Measurements from ENCODE around the gene SLC66A1.

SLC66A1 gene

GRCh38 chr1:19313636-19313959 lies 1.5 kb downstream of the SLC66A1 start:
- H3K4me3 ChIP-seq (replicated peaks; ENCODE audit: low read depth, low read length) = no peak overlapping the region

GRCh38 chr1:19313961-19314882 lies 2.1 kb downstream of the SLC66A1 start:
- no peak overlapping the region for H3K4me3 ChIP-seq (replicated peaks; ENCODE audit: low read depth, low read length)
- no peak for TF ChIP-seq CTCF (IDR thresholded peaks at IDR 0.05; ENCODE audit: low read length, missing control alignments)
- DNase-seq (ENCODE audit: low read depth) = no peak

More at GRCh38 chr1:19313636-19313959, 1.5 kb downstream of the SLC66A1 start:
- DNase-seq (ENCODE audit: low read depth) = no peak
- no peak for TF ChIP-seq CTCF (IDR thresholded peaks at IDR 0.05; ENCODE audit: low read length, missing control alignments)

- peak; percentile 47 for DNase-seq (ENCODE audit: low read depth)
- no peak overlapping the region for H3K4me3 ChIP-seq (replicated peaks; ENCODE audit: low read depth, low read length)
- no peak for TF ChIP-seq CTCF (IDR thresholded peaks at IDR 0.05; ENCODE audit: low read length, missing control alignments)
These were observed 3.5 kb downstream of the SLC66A1 start for GRCh38 chr1:19315378-19316198.

DNA sequence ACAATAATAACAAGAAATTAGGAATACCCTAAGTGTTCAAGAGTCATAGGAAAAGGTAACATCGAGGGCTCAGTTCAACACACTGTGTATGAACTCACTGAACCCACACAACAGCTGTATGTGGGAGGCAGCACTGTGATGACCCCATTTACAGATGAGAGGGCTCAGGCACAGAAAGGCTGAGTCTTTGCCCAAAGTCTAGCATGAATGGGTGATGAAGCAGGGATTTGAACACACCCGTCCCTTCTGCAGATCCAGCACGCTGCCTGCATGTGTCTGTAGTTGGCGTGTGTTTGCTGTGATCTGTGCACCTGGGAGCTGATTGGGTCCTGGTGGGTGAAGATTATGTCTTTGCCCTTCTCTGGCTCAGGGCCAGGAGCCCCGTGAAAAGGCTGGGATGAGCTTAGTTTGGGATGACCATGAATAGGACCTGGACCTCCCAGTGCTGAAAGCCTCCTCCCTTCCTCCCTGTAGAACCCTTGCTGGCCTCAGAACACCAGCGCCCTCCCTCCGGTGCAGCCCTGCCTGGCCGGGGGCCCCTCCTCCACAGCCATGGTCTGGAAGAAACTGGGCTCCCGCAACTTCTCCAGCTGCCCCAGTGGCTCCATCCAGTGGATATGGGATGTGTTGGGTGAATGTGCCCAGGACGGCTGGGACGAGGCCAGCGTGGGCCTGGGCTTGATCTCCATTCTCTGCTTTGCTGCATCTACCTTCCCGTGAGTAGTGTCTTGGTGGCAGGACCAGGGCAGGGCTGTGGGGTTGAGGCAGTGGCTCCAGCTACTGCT lies 5.2 kb downstream of the SLC66A1 start:
- no peak for TF ChIP-seq CTCF (IDR thresholded peaks at IDR 0.05; ENCODE audit: low read length, missing control alignments)
- DNase-seq (ENCODE audit: low read depth) = no peak
- H3K4me3 ChIP-seq (replicated peaks; ENCODE audit: low read depth, low read length) = no peak overlapping the region

- no peak overlapping the region for H3K4me3 ChIP-seq (replicated peaks; ENCODE audit: low read depth, low read length)
- no peak for TF ChIP-seq CTCF (IDR thresholded peaks at IDR 0.05; ENCODE audit: low read length, missing control alignments)
- DNase-seq (ENCODE audit: low read depth) = no peak
These were observed 7.1 kb downstream of the SLC66A1 start for GRCh38 chr1:19319196-19319595.

- TF ChIP-seq CTCF (IDR thresholded peaks at IDR 0.05; ENCODE audit: low read length, missing control alignments) = no peak
- no peak overlapping the region for H3K4me3 ChIP-seq (replicated peaks; ENCODE audit: low read depth, low read length)
- DNase-seq (ENCODE audit: low read depth) = no peak
These were observed 8.9 kb downstream of the SLC66A1 start for GRCh38 chr1:19321071-19321470.

Data from fibroblast of pulmonary artery (primary cell).